HEK293T (cell line): Measurements from ENCODE around the gene SMARCA1.

Experiments
- ARNT ChIP-seq: fragments of 450-650 bp; IDR thresholded peaks from 2 replicates; pipeline ENCODE4 v1.6.1; 2017; ENCODE audit warnings: mild to moderate bottlenecking
- BHLHE40 ChIP-seq: fragments of 450-650 bp; IDR thresholded peaks from 2 replicates; pipeline ENCODE4 v1.6.1; 2016; ENCODE audit warnings: mild to moderate bottlenecking, moderate library complexity, borderline replicate concordance
- CTBP1 ChIP-seq: fragments of 450-650 bp; IDR thresholded peaks from 2 replicates; pipeline ENCODE4 v1.6.1; 2016; ENCODE audit warnings: borderline replicate concordance
- ELF4 ChIP-seq: fragments of 450-650 bp; IDR thresholded peaks from 2 replicates; pipeline ENCODE4 v1.6.1; 2017; ENCODE audit warnings: antibody characterized with exemption
- FOXK2 ChIP-seq: fragments of 450-650 bp; IDR thresholded peaks from 2 replicates; pipeline ENCODE4 v1.6.1; 2016; ENCODE audit warnings: mild to moderate bottlenecking
- FOXM1 ChIP-seq: fragments of 450-650 bp; IDR thresholded peaks from 2 replicates; pipeline ENCODE4 v1.6.1; 2017; ENCODE audit warnings: mild to moderate bottlenecking, borderline replicate concordance
- L3MBTL2 ChIP-seq: fragments of 450-650 bp; conservative IDR thresholded peaks from 2 replicates; pipeline ENCODE4 v1.6.1; 2016; ENCODE audit warnings: mild to moderate bottlenecking
- SP1 ChIP-seq: fragments of 450-650 bp; IDR thresholded peaks from 2 replicates; pipeline ENCODE4 v1.6.1; 2017
- SUZ12 ChIP-seq: fragments of 450-650 bp; IDR thresholded peaks from 2 replicates; pipeline ENCODE4 v1.6.1; 2016; ENCODE audit warnings: mild to moderate bottlenecking
- TARDBP ChIP-seq: fragments of 450-650 bp; IDR thresholded peaks from 2 replicates; pipeline ENCODE4 v1.6.1; 2016
- ZNF384 ChIP-seq: fragments of 450-650 bp; IDR thresholded peaks from 2 replicates; pipeline ENCODE4 v1.6.1; 2016

- TF ChIP-seq BHLHE40 (no peak), TARDBP (no peak), FOXK2 (no peak), ARNT (no peak), ZNF384 (no peak), FOXM1 (no peak), SUZ12 (no peak), ELF4 (no peak), SP1 (no peak), CTBP1 (no peak), L3MBTL2 (no peak)
These were observed 21.5 kb upstream of the SMARCA1 start for GRCh38 chrX:129544780-129545179.
